Spleen (tissue), 13 donors: ENCODE data around the gene FBXO48. TPM values are rescaled to one million over a fixed set of nuclear protein-coding genes. Genes with fewer than 3 reads are reported as not detected.

ENCODE experiments used
- DNase-seq: peaks from one replicate; pipeline ENCODE4 v3.0.0-alpha.2; 2020
- H3K27ac ChIP-seq, 8 donors: fragments of 200-600 bp; sonication (generic) in 7 of 8; 1 replicate in 4 of 8; 2 replicates in 4 of 8; pipeline versions ENCODE4 v1.5.0 to v1.8.0; 2016 to 2021; ENCODE audit warnings: inconsistent platforms in 4 of 8, mild to moderate bottlenecking in 4 of 8, moderate library complexity in 1 of 8
- H3K27me3 ChIP-seq, 7 donors: fragments of 200-600 bp; sonication (generic) in 6 of 7; replicated peaks in 1 of 7; 1 replicate in 4 of 7; 2 replicates in 3 of 7; pipeline versions ENCODE4 v1.5.0 to v1.8.0; 2016 to 2021; ENCODE audit warnings: inconsistent platforms in 3 of 7, mild to moderate bottlenecking in 1 of 7
- H3K36me3 ChIP-seq, 6 donors: fragments of 200-600 bp; sonication (generic) in 5 of 6; 1 replicate in 4 of 6; 2 replicates in 2 of 6; pipeline versions ENCODE4 v1.5.0 to v1.8.0; 2016 to 2021; ENCODE audit warnings: inconsistent platforms in 2 of 6
- H3K4me1 ChIP-seq, 6 donors: fragments of 200-600 bp; sonication (generic) in 5 of 6; 1 replicate in 3 of 6; 2 replicates in 3 of 6; pipeline versions ENCODE4 v1.5.0 to v1.8.0; 2016 to 2021; ENCODE audit warnings: inconsistent platforms in 3 of 6
- H3K4me3 ChIP-seq, 8 donors: fragments of 200-600 bp; sonication (generic) in 7 of 8; 1 replicate in 4 of 8; 2 replicates in 4 of 8; pipeline versions ENCODE4 v1.5.0 to v1.8.0; 2016 to 2021; ENCODE audit warnings: inconsistent platforms in 4 of 8, mild to moderate bottlenecking in 4 of 8, moderate library complexity in 2 of 8
- H3K9me3 ChIP-seq, 8 donors: fragments of 200-600 bp; sonication (generic) in 7 of 8; 1 replicate in 4 of 8; 2 replicates in 4 of 8; pipeline versions ENCODE4 v1.5.0 to v1.8.0; 2016 to 2021; ENCODE audit warnings: inconsistent platforms in 4 of 8
- CTCF ChIP-seq, 11 experiments: fragments of 200-600 bp in 7 of 11; fragments of 450-650 bp in 4 of 11; sonication (generic) in 4 of 11; IDR thresholded peaks in 8 of 11; conservative IDR thresholded peaks in 3 of 11; 1 replicate in 7 of 11; 2 replicates in 4 of 11; pipeline versions ENCODE4 v1.4.0 to v1.8.0; 2016 to 2021; ENCODE audit warnings: antibody characterized with exemption in 11 of 11, inconsistent platforms in 4 of 11, mild to moderate bottlenecking in 1 of 11
- POLR2A ChIP-seq, 3 donors: fragments of 450-650 bp; IDR thresholded peaks; one replicate each; pipeline ENCODE4 v1.5.1; 2017; ENCODE audit warnings: antibody characterized with exemption in 3 of 3, mild to moderate bottlenecking in 1 of 3
- POLR2AphosphoS5 ChIP-seq, 3 donors: sonication (generic); formaldehyde crosslinking; IDR thresholded peaks; one replicate each; pipeline ENCODE4 v1.5.1; 2017; ENCODE audit warnings: antibody characterized with exemption in 3 of 3
- WGBS, 5 donors: extraction: QIAGEN DNeasy Blood & Tissue Kit in 3 of 5; methylation state at CpG; one replicate each; pipeline versions ENCODE4 v1.1.5 to v1.1.7; 2013 to 2018; 5-methylcytosine and 5-hydroxymethylcytosine counted together
- intact Hi-C: fragments of 100-400 bp; cut with DNase I; formaldehyde crosslinking; loops from one replicate; pipeline ENCODE4 v1.15.0; 2023; ENCODE audit warnings: low total_unique reads
- long read RNA-seq, 2 donors: transcript quantifications; one replicate each; lab custom pipeline, GENCODE V29; 2026
- polyA plus RNA-seq, 3 donors: library from polyadenylated mRNA; stranded (reverse); fragments of 200-250 nt; gene quantifications; one replicate each; pipeline ENCODE4 v1.2.1, GENCODE V29; 2013
- total RNA-seq, 7 donors: library from RNA; depleted of rRNA in 3 of 7; stranded (reverse); fragments of >200 nt in 3 of 7; fragmentation: NEBNext Ultra II Directional in 4 of 7; extraction: Animal tissue kit (Norgen Biotek cat#: 25700) in 4 of 7; gene quantifications; one replicate each; pipeline versions ENCODE4 v1.1.0 to v1.2.1, GENCODE V29; 2016 to 2021
- donor health status: healthy with polysubstance abuse.
- donor health status: DM: no; HTN: no; CAD: no; lungs with moderate emphysema.
- donor health status: DM: no; HTN: no; CAD: no.
- donor health status: Bipolar disorder and iron deficiency.
- donor health status: healthy.
- donor health status: DM: no; HTN: no; CAD: no.
- donor health status: DM: yes; HTN: yes; CAD: no.

Gene FBXO48
- 1 to 10 TPM; 1.2 to 2.6 (median 2.3) TPM for total RNA-seq
- under 1 TPM; 0.72 to 0.99 (median 0.79) TPM for polyA plus RNA-seq
- long read RNA-seq, donor 1, full-length matches to known transcripts: 1 of 1 reads
- long read RNA-seq, donor 1, partial matches to known transcripts: 0 of 1 reads
- long read RNA-seq, donor 1, other reads (novel, unspliced or antisense): 0 of 1 reads
- long read RNA-seq, donor 2, full-length matches to known transcripts: 1 of 1 reads
- long read RNA-seq, donor 2, partial matches to known transcripts: 0 of 1 reads
- long read RNA-seq, donor 2, other reads (novel, unspliced or antisense): 0 of 1 reads

GRCh38 chr2:68467077-68467960, at the start of gene FBXO48, which contains the start of gene APLF:
FBXO48 (minus strand) TSS chr2:68467294; CDS start chr2:68465145, 2,149 bp downstream.
APLF (plus strand) TSS chr2:68467585; CDS start chr2:68467732, 147 bp downstream.
- intact Hi-C loops: loop anchor here (10.0 kb wide), 1 partner anchor 447 kb away; no protein-coding TSS in a partner anchor
- no peaks in the 10 kb centered on the region for H3K36me3 ChIP-seq
- H3K4me1 ChIP-seq: peaks cover 17 to 59% (median 32%) of the 10 kb centered on the region in 6 donors
- 0 to 1% (median 0%) methylated on average over 68 to 82 of the region's 82 CpGs for WGBS, 5 donors
- peak within 1 kb of the TSS; percentile 64 to 97 (median 93) for H3K27ac ChIP-seq
- DNase-seq: peak; percentile 99
- TF ChIP-seq POLR2AphosphoS5 (IDR thresholded peaks at IDR 0.05): peak; percentile 92 to 95 (median 93)
- TF ChIP-seq CTCF (IDR thresholded peaks at IDR 0.05 in 8 of 11, conservative IDR thresholded peaks at IDR 0.05 in 3 of 11): peak in 2 of 11 experiments; percentile 24 to 33
- peak; percentile 14 to 66 (median 48) for TF ChIP-seq POLR2A (IDR thresholded peaks at IDR 0.05)
- H3K4me3 ChIP-seq: peak within 1 kb of the TSS; percentile 49 to 94 (median 73)
- H3K27me3 ChIP-seq: no peaks in the 10 kb centered on the region
- no peaks in the 10 kb centered on the region for H3K9me3 ChIP-seq

GRCh38 chr2:68516051-68516955, 49.2 kb upstream of the FBXO48 start:
- no peaks in the 10 kb centered on the region for H3K4me1 ChIP-seq
- intact Hi-C loops: no loop called here
- 85 to 96% (median 91%) methylated on average over 5 of the region's 5 CpGs for WGBS, 5 donors

GRCh38 chr2:68514316-68514929, 47.3 kb upstream of the FBXO48 start:
- no peak overlapping the region for H3K27ac ChIP-seq
- no peaks in the 10 kb centered on the region for H3K36me3 ChIP-seq
- 76 to 83% (median 82%) methylated on average over 2 of the region's 2 CpGs for WGBS, 5 donors
- H3K9me3 ChIP-seq: peaks cover 0 to 17% (median 10%) of the 10 kb centered on the region in 8 donors
- no peak for DNase-seq
- intact Hi-C loops: no loop called here
- H3K4me1 ChIP-seq: no peaks in the 10 kb centered on the region
- H3K4me3 ChIP-seq: no peak overlapping the region
- H3K27me3 ChIP-seq: no peaks in the 10 kb centered on the region
- no peak for TF ChIP-seq POLR2A (IDR thresholded peaks at IDR 0.05)
- TF ChIP-seq CTCF (IDR thresholded peaks at IDR 0.05 in 8 of 11, conservative IDR thresholded peaks at IDR 0.05 in 3 of 11): no peak

More at GRCh38 chr2:68516051-68516955, 49.2 kb upstream of the FBXO48 start:
- no peak for TF ChIP-seq POLR2A (IDR thresholded peaks at IDR 0.05)
- TF ChIP-seq CTCF (IDR thresholded peaks at IDR 0.05 in 8 of 11, conservative IDR thresholded peaks at IDR 0.05 in 3 of 11): no peak
- TF ChIP-seq POLR2AphosphoS5 (IDR thresholded peaks at IDR 0.05): no peak
- no peak for DNase-seq
- peaks cover 0 to 14% (median 9%) of the 10 kb centered on the region in 8 donors for H3K9me3 ChIP-seq
- H3K36me3 ChIP-seq: no peaks in the 10 kb centered on the region
- H3K27ac ChIP-seq: no peak overlapping the region
- no peaks in the 10 kb centered on the region for H3K27me3 ChIP-seq
- H3K4me3 ChIP-seq: no peak overlapping the region
